Trophoblast cell (in vitro differentiated cells and primary cell): Measurements from ENCODE around the gene FTH1.

Experiments used
- DNase-seq, 2 donors: peaks; one replicate each; pipeline ENCODE4 v3.0.0-alpha.2; 2016
- H2AFZ ChIP-seq: 2 replicates; pipeline ENCODE4 v1.6.1; 2013; ENCODE audit warnings: low read length, moderate library complexity, mild to moderate bottlenecking; ENCODE audit not compliant: insufficient read depth, poor library complexity
- H2AK5ac ChIP-seq: 2 replicates; pipeline ENCODE4 v1.6.1; 2013; ENCODE audit warnings: mild to moderate bottlenecking, low read length
- H2BK120ac ChIP-seq: 2 replicates; pipeline ENCODE4 v1.6.1; 2013; ENCODE audit warnings: low read length, mild to moderate bottlenecking, moderate library complexity; ENCODE audit not compliant: insufficient read depth, poor library complexity
- H2BK12ac ChIP-seq: 2 replicates; pipeline ENCODE4 v1.6.1; 2013; ENCODE audit warnings: mild to moderate bottlenecking, low read length, moderate library complexity
- H2BK5ac ChIP-seq: 2 replicates; pipeline ENCODE4 v1.6.1; 2013; ENCODE audit warnings: low read length, low read depth, moderate library complexity, mild to moderate bottlenecking; ENCODE audit not compliant: poor library complexity
- H3K14ac ChIP-seq: 2 replicates; pipeline ENCODE4 v1.6.1; 2013; ENCODE audit warnings: mild to moderate bottlenecking, low read length
- H3K18ac ChIP-seq: 2 replicates; pipeline ENCODE4 v1.6.1; 2013; ENCODE audit warnings: mild to moderate bottlenecking, low read length
- H3K23ac ChIP-seq: 2 replicates; pipeline ENCODE4 v1.6.1; 2013; ENCODE audit warnings: low read length
- H3K27ac ChIP-seq: 2 replicates; pipeline ENCODE4 v1.5.1; 2013; ENCODE audit warnings: low read depth, mild to moderate bottlenecking, inconsistent platforms, low read length, moderate library complexity
- H3K27me3 ChIP-seq: 2 replicates; pipeline ENCODE4 v1.6.1; 2013; ENCODE audit warnings: inconsistent platforms, mild to moderate bottlenecking, low read length, moderate library complexity; ENCODE audit not compliant: insufficient read depth
- H3K36me3 ChIP-seq, 2 experiments: 1 replicate in 1 of 2; 2 replicates in 1 of 2; pipeline ENCODE4 v1.6.1; 2013; ENCODE audit warnings: low read length in 2 of 2, mild to moderate bottlenecking in 2 of 2, moderate library complexity in 1 of 2; ENCODE audit not compliant: insufficient read depth in 2 of 2, control insufficient read depth in 1 of 2
- H3K4ac ChIP-seq: 2 replicates; pipeline ENCODE4 v1.6.1; 2013; ENCODE audit warnings: low read depth, mild to moderate bottlenecking, low read length, moderate library complexity
- H3K4me1 ChIP-seq, 2 experiments: 1 replicate in 1 of 2; 2 replicates in 1 of 2; pipeline ENCODE4 v1.6.1; 2013; ENCODE audit warnings: low read length in 2 of 2, mild to moderate bottlenecking in 2 of 2, moderate library complexity in 1 of 2; ENCODE audit not compliant: insufficient read depth in 2 of 2, control insufficient read depth in 1 of 2
- H3K4me2 ChIP-seq: 2 replicates; pipeline ENCODE4 v1.6.1; 2013; ENCODE audit warnings: inconsistent platforms, mild to moderate bottlenecking, low read length, moderate library complexity
- H3K4me3 ChIP-seq: 2 replicates; pipeline ENCODE4 v1.5.1; 2013; ENCODE audit warnings: mild to moderate bottlenecking, low read depth, low read length, inconsistent platforms
- H3K79me1 ChIP-seq: one replicate; pipeline ENCODE4 v1.6.1; 2013; ENCODE audit warnings: low read length
- H3K79me2 ChIP-seq: 2 replicates; pipeline ENCODE4 v1.6.1; 2013; ENCODE audit warnings: low read length, mild to moderate bottlenecking; ENCODE audit not compliant: control insufficient read depth, insufficient read depth, poor library complexity
- H3K9ac ChIP-seq: 2 replicates; pipeline ENCODE4 v1.6.1; 2013; ENCODE audit warnings: mild to moderate bottlenecking, low read length
- H3K9me3 ChIP-seq: 2 replicates; pipeline ENCODE4 v1.6.1; 2013; ENCODE audit warnings: low read depth, mild to moderate bottlenecking, control low read depth, inconsistent platforms, low read length; ENCODE audit not compliant: insufficient read depth
- H4K12ac ChIP-seq: 2 replicates; pipeline ENCODE4 v1.6.1; 2013; ENCODE audit warnings: low read depth, mild to moderate bottlenecking, low read length, moderate library complexity
- H4K8ac ChIP-seq: 2 replicates; pipeline ENCODE4 v1.6.1; 2013; ENCODE audit warnings: low read depth, mild to moderate bottlenecking, low read length, moderate library complexity
- H4K91ac ChIP-seq: one replicate; pipeline ENCODE4 v1.6.1; 2013; ENCODE audit warnings: low read depth, mild to moderate bottlenecking, low read length, moderate library complexity
- WGBS: extraction: QIAGEN DNeasy Blood & Tissue Kit; methylation state at CpG from one replicate; pipeline ENCODE4 v1.1.7; 2013; ENCODE audit warnings: missing lambda C conversion rate; ENCODE audit not compliant: insufficient read length, insufficient coverage; ENCODE audit errors: extremely low coverage; 5-methylcytosine and 5-hydroxymethylcytosine counted together

The FTH1 gene

DNA sequence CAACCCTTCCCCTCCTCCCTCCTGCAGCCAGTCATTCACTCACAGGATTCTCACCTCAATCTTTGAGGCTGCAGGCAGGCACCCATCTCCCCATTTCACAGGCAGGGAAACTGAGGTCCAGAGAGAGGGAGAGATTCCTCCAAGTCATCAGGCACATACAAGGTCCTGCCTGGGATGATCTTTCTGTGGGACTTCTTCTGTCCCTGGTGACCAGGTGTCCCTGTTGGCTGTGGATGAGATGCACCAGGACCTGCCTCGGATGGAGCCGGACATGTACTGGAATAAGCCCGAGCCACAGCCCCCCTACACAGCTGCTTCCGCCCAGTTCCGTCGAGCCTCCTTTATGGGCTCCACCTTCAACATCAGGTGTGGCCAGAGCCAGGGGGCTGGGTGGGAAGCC is 7.8 kb downstream of the FTH1 start:
- no peak overlapping the region for H2AK5ac ChIP-seq
- DNase-seq, result no peak
- H2BK120ac ChIP-seq, result no peak overlapping the region
- H3K79me2 ChIP-seq, result no peaks in the 10 kb centered on the region
- H3K9ac ChIP-seq, result no peak overlapping the region
- H3K36me3 ChIP-seq, result peaks cover 11 to 16% of the 10 kb centered on the region in 2 experiments
- WGBS, result no CpG with 5 or more reads among the region's 6 CpGs
- no peak overlapping the region for H3K23ac ChIP-seq
- no peak overlapping the region for H3K14ac ChIP-seq
- H3K18ac ChIP-seq, result no peak overlapping the region
- H2BK12ac ChIP-seq, result no peak overlapping the region
- H3K79me1 ChIP-seq, result peaks cover 7% of the 10 kb centered on the region
- H3K4me1 ChIP-seq, result peaks cover 11% of the 10 kb centered on the region in 2 experiments
- H2BK5ac ChIP-seq, result no peak overlapping the region
- no peak overlapping the region for H2AFZ ChIP-seq
- H3K4me2 ChIP-seq, result no peak overlapping the region
- no peak overlapping the region for H3K4ac ChIP-seq
- no peak overlapping the region for H4K8ac ChIP-seq
- H3K27me3 ChIP-seq, result no peaks in the 10 kb centered on the region
- no peak overlapping the region for H4K91ac ChIP-seq
- no peak overlapping the region for H3K27ac ChIP-seq
- H4K12ac ChIP-seq, result no peak overlapping the region
- H3K9me3 ChIP-seq, result peaks cover 11% of the 10 kb centered on the region
- no peak overlapping the region for H3K4me3 ChIP-seq

DNA sequence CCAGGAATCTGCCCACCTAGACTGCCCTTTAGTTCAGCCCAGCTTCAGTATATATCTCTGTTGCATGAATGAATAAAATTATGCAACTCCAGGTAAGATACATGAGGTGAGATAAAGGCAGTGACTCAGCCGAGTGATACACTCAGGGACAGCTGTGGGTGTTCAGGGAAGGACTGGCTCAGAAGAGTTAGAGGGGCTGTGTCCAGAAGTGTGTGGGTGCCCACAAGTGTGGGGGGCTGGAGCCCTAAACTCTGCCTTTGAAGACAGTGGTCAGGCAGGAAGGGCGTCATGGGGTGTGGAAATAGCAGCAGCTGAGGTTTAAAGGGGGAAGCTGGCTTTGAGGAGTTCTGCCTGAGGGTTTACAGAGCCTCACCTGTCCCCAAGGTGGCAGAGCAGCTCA is 8.3 kb downstream of the FTH1 start:
- Histone ChIP-seq H3K4ac (no peak overlapping the region), H4K8ac (no peak overlapping the region), H2AK5ac (no peak overlapping the region), H4K12ac (no peak overlapping the region), H3K14ac (no peak overlapping the region), H2BK120ac (no peak overlapping the region), H3K79me1 (peaks cover 9% of the 10 kb centered on the region), H3K9ac (no peak overlapping the region), H3K23ac (no peak overlapping the region), H3K9me3 (peaks cover 11% of the 10 kb centered on the region), H4K91ac (no peak overlapping the region), H3K4me3 (no peak overlapping the region), H2BK12ac (no peak overlapping the region), H2BK5ac (no peak overlapping the region), H3K4me1 (peaks cover 13% of the 10 kb centered on the region in 2 experiments), H3K18ac (no peak overlapping the region), H3K79me2 (no peaks in the 10 kb centered on the region), H2AFZ (no peak overlapping the region), H3K27me3 (no peaks in the 10 kb centered on the region), H3K4me2 (no peak overlapping the region), H3K27ac (no peak overlapping the region), H3K36me3 (peaks cover 9 to 13% of the 10 kb centered on the region in 2 experiments)
- peak in 1 of 2 donors; percentile 57 for DNase-seq
- no CpG with 5 or more reads among the region's 2 CpGs for WGBS

DNA sequence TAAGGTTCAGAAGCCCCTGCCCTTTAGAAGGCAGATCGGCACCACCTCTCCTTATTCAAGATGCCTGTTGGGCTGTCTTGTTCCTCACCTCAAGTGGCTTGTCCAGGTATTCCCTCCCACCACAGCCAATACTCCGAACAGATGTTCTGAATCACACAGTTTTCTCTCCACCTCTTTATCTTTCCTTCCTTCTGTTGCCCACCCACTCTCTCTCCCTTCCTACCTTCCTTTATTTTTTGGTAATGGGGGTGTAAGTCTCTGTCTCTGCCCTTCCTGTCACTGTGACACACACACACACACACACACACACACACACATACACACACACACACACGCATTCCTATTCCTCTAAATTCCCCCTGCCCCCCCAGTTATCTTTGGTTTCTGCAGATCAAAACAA is 8.8 kb downstream of the FTH1 start:
- Histone ChIP-seq H3K79me2 (no peaks in the 10 kb centered on the region), H2AK5ac (no peak overlapping the region), H3K4me1 (peaks cover 13% of the 10 kb centered on the region in 2 experiments), H3K4me3 (no peak overlapping the region), H3K18ac (no peak overlapping the region), H3K27me3 (no peaks in the 10 kb centered on the region), H3K4ac (no peak overlapping the region), H4K8ac (no peak overlapping the region), H2AFZ (no peak overlapping the region), H3K36me3 (peaks cover 4 to 8% of the 10 kb centered on the region in 2 experiments), H3K14ac (no peak overlapping the region), H3K4me2 (no peak overlapping the region), H3K79me1 (peaks cover 9% of the 10 kb centered on the region), H2BK120ac (no peak overlapping the region), H2BK12ac (no peak overlapping the region), H3K9ac (no peak overlapping the region), H3K23ac (no peak overlapping the region), H4K91ac (no peak overlapping the region), H3K9me3 (peaks cover 11% of the 10 kb centered on the region), H3K27ac (no peak overlapping the region), H4K12ac (no peak overlapping the region), H2BK5ac (no peak overlapping the region)
- no peak for DNase-seq
- WGBS, result no CpG with 5 or more reads among the region's 3 CpGs

DNA sequence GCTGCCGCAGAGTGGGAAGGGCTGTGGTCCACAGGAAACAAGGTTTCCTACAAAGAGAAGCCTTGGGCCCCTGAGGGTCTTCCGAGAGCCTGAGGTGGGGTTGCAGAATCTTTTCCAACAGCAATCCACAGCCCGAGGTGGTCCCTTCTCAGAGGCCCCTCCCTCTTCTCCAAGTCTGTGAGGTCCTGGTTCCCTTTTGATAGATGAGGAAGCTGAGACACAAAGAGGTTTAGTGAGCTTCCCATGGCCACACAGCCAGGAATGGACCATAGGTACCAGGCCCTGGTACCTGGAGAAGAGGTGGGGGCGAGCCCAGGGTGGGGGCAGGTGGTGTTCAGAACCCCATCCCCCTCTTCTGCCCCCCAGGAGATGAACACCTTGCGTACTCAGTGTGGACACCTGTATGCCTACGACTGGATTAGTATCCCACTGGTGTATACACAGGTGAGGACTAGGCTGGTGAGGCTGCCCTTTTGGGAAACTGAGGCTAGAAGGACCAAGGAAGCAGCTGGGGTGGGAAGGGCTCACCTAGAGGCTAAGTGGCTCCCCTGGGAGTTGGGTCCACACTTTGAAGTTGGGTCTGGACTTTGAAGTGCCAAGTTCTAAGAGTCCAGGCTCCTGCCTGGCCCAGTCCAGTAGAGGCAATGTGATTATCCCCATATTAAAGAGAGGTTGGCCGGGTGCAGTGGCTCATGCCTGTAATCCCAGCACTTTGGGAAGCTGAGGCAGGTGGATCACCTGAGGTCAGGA is 10.2 kb downstream of the FTH1 start:
- Histone ChIP-seq H2BK120ac (no peak overlapping the region), H3K27ac (no peak overlapping the region), H4K91ac (no peak overlapping the region), H3K79me1 (peaks cover 9% of the 10 kb centered on the region), H3K9ac (no peak overlapping the region), H3K79me2 (no peaks in the 10 kb centered on the region), H3K23ac (no peak overlapping the region), H3K18ac (no peak overlapping the region), H3K4me1 (peaks cover 13% of the 10 kb centered on the region in 2 experiments), H3K9me3 (peaks cover 11% of the 10 kb centered on the region), H2BK5ac (no peak overlapping the region), H3K14ac (no peak overlapping the region), H3K36me3 (peaks cover 0 to under 1% of the 10 kb centered on the region in 2 experiments), H2AK5ac (no peak overlapping the region), H3K4me2 (no peak overlapping the region), H4K12ac (no peak overlapping the region), H2AFZ (no peak overlapping the region), H3K27me3 (no peaks in the 10 kb centered on the region), H3K4ac (no peak overlapping the region), H4K8ac (no peak overlapping the region), H2BK12ac (no peak overlapping the region), H3K4me3 (no peak overlapping the region)
- no CpG with 5 or more reads among the region's 7 CpGs for WGBS
- no peak for DNase-seq
